ENCODE data around the gene PRAMEF27.
"Not testable (repeated sequence)": the region's sequence is repeated elsewhere in the genome, so short reads cannot be mapped to it uniquely, and the experiment has no call there.

- not testable (repeated sequence) for TF ChIP-seq EZH2 (IDR thresholded peaks at IDR 0.05; ENCODE audit: low read depth, unreplicated experiment); JUNB (IDR thresholded peaks at IDR 0.05; ENCODE audit: unreplicated experiment); CTCF (conservative IDR thresholded peaks at IDR 0.05; ENCODE audit: low read depth in 2 of 2); ZNF331 (CRISPR knock-in tag; IDR thresholded peaks at IDR 0.05; ENCODE audit: low read depth); NANOG (IDR thresholded peaks at IDR 0.05; ENCODE audit: borderline replicate concordance); POLR2AphosphoS5 (IDR thresholded peaks at IDR 0.05; ENCODE audit: low read depth); EZH2phosphoT487 (IDR thresholded peaks at IDR 0.05; ENCODE audit: unreplicated experiment); REST (IDR thresholded peaks at IDR 0.05; ENCODE audit: unreplicated experiment); CREB1 (CRISPR knock-in tag; IDR thresholded peaks at IDR 0.05; ENCODE audit: low read depth); ZNF114 (CRISPR knock-in tag; IDR thresholded peaks at IDR 0.05); ETS1 (IDR thresholded peaks at IDR 0.05)
- TF ChIP-seq, protein P1, sequence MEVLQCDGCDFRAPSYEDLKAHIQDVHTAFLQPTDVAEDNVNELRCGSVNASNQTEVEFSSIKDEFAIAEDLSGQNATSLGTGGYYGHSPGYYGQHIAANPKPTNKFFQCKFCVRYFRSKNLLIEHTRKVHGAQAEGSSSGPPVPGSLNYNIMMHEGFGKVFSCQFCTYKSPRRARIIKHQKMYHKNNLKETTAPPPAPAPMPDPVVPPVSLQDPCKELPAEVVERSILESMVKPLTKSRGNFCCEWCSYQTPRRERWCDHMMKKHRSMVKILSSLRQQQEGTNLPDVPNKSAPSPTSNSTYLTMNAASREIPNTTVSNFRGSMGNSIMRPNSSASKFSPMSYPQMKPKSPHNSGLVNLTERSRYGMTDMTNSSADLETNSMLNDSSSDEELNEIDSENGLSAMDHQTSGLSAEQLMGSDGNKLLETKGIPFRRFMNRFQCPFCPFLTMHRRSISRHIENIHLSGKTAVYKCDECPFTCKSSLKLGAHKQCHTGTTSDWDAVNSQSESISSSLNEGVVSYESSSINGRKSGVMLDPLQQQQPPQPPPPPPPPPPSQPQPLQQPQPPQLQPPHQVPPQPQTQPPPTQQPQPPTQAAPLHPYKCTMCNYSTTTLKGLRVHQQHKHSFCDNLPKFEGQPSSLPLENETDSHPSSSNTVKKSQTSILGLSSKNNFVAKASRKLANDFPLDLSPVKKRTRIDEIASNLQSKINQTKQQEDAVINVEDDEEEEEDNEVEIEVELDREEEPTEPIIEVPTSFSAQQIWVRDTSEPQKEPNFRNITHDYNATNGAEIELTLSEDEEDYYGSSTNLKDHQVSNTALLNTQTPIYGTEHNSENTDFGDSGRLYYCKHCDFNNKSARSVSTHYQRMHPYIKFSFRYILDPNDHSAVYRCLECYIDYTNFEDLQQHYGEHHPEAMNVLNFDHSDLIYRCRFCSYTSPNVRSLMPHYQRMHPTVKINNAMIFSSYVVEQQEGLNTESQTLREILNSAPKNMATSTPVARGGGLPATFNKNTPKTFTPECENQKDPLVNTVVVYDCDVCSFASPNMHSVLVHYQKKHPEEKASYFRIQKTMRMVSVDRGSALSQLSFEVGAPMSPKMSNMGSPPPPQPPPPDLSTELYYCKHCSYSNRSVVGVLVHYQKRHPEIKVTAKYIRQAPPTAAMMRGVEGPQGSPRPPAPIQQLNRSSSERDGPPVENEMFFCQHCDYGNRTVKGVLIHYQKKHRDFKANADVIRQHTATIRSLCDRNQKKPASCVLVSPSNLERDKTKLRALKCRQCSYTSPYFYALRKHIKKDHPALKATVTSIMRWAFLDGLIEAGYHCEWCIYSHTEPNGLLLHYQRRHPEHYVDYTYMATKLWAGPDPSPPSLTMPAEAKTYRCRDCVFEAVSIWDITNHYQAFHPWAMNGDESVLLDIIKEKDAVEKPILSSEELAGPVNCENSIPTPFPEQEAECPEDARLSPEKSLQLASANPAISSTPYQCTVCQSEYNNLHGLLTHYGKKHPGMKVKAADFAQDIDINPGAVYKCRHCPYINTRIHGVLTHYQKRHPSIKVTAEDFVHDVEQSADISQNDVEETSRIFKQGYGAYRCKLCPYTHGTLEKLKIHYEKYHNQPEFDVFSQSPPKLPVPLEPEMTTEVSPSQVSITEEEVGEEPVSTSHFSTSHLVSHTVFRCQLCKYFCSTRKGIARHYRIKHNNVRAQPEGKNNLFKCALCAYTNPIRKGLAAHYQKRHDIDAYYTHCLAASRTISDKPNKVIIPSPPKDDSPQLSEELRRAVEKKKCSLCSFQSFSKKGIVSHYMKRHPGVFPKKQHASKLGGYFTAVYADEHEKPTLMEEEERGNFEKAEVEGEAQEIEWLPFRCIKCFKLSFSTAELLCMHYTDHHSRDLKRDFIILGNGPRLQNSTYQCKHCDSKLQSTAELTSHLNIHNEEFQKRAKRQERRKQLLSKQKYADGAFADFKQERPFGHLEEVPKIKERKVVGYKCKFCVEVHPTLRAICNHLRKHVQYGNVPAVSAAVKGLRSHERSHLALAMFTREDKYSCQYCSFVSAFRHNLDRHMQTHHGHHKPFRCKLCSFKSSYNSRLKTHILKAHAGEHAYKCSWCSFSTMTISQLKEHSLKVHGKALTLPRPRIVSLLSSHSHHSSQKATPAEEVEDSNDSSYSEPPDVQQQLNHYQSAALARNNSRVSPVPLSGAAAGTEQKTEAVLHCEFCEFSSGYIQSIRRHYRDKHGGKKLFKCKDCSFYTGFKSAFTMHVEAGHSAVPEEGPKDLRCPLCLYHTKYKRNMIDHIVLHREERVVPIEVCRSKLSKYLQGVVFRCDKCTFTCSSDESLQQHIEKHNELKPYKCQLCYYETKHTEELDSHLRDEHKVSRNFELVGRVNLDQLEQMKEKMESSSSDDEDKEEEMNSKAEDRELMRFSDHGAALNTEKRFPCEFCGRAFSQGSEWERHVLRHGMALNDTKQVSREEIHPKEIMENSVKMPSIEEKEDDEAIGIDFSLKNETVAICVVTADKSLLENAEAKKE (CRISPR knock-in tag; IDR thresholded peaks at IDR 0.05), result not testable (repeated sequence)
Measured at GRCh38 chr1:13070474-13070873, 14.1 kb upstream of the PRAMEF27 start, which contains the start of gene PRAMEF25.

Measured in GM23338 (cell line).